Activated T-cell treated with anti-CD3 and anti-CD28 coated beads, Interleukin-2, amount 50 U/mL, for 1 hour (primary cell): Measurements from ENCODE around the gene SERTAD4.
"Not testable (repeated sequence)": the region's sequence is repeated elsewhere in the genome, so short reads cannot be mapped to it uniquely, and the experiment has no call there.

Experiments
- DNase-seq: peaks from one replicate; pipeline ENCODE4 v3.0.0-alpha.2; 2020

The SERTAD4 gene

GRCh38 chr1:210262167-210262896 lies 29.7 kb downstream of the SERTAD4 start:
- DNase-seq, result no peak

GRCh38 chr1:210262897-210263272 lies 30.3 kb downstream of the SERTAD4 start:
- DNase-seq, result no peak

- DNase-seq, result no peak
Observed at GRCh38 chr1:210263963-210264362, 31.4 kb downstream of the SERTAD4 start.

- DNase-seq, result no peak
Observed at GRCh38 chr1:210264496-210265380, 32.1 kb downstream of the SERTAD4 start.

- not testable (repeated sequence) for DNase-seq
Observed at GRCh38 chr1:210265392-210265955, 32.9 kb downstream of the SERTAD4 start.

GRCh38 chr1:210269981-210270380 lies 37.4 kb downstream of the SERTAD4 start:
- DNase-seq, result no peak

- no peak for DNase-seq
Observed at GRCh38 chr1:210272666-210273065, 40.1 kb downstream of the SERTAD4 start.

- no peak for DNase-seq
Observed at GRCh38 chr1:210280221-210280620, 47.6 kb downstream of the SERTAD4 start.

GRCh38 chr1:210288116-210288515 lies 55.5 kb downstream of the SERTAD4 start:
- no peak for DNase-seq

GRCh38 chr1:210289248-210289647 lies 56.7 kb downstream of the SERTAD4 start:
- DNase-seq, result no peak

GRCh38 chr1:210291081-210291764 lies 58.6 kb downstream of the SERTAD4 start:
- DNase-seq, result no peak

GRCh38 chr1:210291786-210292230 lies 59.2 kb downstream of the SERTAD4 start:
- DNase-seq, result no peak

GRCh38 chr1:210292231-210292871 lies 59.8 kb downstream of the SERTAD4 start:
- DNase-seq, result peak; percentile 30

GRCh38 chr1:210293171-210293607 lies 60.6 kb downstream of the SERTAD4 start:
- no peak for DNase-seq

GRCh38 chr1:210294999-210295745 lies 62.6 kb downstream of the SERTAD4 start:
- DNase-seq, result no peak
